GM21723 (cell line): Measurements from ENCODE around the gene GINS3.
"Not testable (repeated sequence)": the region's sequence is repeated elsewhere in the genome, so short reads cannot be mapped to it uniquely, and the experiment has no call there.

Experiments
- ATAC-seq: cut with Tn5 transposase; IDR thresholded peaks from one replicate; pipeline ENCODE4 v1.9.1; 2021; ENCODE audit warnings: mild to moderate bottlenecking, moderate library complexity; ENCODE audit not compliant: unreplicated experiment

Gene GINS3

DNA sequence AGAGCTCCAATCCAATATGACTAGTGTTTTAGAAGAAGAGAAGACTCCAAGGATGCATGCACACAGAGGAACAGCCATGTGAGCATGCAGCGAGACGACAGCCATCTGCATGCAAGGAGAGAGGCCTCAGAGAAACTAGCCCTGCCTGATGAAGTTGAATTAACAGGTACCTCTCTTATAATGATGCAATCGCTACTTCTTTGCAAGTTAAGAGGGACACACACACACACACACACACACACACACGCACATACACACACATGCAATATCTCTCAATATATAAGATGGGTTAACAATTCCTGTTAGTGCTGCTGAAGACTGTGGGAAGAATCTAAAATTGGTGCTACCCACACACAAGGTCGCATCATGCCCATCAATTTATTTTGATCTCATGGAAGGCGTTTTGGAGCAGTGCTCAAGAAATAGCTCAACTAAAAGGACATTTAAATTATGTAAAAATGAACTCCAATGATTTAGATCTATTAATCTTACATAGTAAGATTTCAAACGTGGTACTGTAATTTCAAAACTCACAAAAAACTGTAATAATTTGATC is 7.0 kb upstream of the GINS3 start:
- ATAC-seq = no peak

DNA sequence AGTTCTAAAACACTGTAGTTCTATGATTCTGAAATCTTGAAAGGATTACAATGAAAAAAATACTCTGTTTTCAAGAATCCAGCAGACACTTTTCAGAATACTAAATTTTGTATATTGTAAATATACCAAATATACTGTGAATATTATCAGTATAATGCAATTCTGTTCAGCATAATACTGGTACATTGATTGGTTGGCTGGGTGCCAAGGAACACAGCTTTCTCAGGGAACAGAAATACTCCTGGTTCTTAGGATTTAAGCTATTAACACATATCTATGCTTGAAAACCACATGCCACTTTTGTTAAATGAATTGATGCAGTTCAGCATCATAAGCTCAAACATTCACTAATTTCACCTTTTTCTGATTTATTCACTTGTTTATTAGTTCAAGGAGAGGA is 2.5 kb upstream of the GINS3 start:
- no peak for ATAC-seq

DNA sequence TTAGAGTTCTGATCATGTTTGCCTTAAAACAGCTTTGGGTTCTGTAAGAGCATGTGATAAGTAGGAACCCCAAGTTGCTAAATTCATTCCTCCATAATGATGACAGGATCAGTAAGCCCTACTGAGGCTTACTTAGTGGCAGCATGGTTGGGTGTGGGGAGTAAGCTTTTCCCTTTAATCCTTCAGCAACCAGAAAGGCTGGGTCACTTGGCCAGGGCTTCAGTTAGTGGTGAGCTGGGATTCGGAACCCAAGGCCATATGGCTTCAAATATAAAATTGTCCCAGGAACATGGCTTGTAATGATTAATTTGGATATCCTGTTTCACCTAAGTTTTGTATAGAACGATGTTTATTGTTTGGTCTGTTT is 850 bp downstream of the GINS3 start:
- ATAC-seq = peak; percentile 34

DNA sequence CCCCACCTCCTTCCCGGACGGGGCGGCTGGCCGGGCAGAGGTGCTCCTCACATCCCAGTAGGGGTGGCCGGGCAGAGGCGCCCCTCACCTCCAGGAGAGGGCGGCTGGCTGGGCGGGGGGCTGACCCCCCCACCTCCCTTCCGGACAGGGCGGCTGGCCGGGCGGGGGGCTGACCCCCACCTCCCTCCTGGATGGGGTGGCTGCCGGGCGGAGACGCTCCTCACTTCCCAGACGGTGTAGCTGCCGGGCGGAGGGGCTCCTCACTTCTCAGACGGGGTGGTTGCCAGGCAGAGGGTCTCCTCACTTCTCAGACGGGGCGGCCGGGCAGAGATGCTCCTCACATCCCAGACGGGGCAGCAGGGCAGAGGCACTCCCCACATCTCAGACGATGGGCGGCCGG is 4.6 kb downstream of the GINS3 start:
- ATAC-seq = not testable (repeated sequence)

DNA sequence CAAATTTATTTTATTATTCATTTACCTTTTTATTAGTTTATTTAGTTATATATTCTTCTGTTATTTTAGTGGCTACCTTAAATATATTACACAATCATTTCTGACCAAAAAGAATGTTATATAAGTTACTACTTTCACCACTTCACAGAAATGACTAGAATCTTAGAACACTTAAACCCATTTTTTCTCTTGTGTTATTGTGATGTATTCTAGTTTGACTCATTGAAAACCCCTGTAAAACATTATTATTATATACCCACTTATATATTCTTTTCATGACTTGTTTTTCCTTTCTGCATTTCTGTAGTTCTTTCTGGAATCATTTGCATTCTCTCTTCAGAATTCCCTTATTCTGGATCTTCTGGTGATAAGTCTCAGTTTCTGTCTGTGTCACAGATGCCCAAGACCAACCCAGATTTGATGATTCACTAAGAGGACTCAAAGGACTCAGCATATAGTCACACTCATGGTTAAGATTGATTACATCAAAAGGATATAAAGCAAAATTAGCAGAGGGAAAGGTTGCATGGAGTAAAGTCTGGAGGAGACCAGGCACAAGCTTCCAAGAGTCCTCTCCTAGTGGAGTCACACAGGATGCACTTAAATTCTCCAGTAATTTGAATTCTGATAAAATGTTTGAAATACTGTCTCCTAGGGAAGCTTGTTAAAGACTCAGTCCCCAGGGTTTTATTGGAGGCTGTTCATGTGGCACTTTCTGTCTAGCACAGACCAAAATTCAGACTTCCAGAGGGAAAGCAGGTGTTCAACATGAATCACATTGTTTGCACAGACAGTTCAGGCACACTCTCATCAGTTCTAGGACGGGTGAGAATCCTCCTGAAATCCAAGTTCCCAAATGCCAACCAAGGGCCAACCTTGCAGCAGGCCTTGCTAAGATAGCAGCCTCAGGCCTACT is 7.7 kb downstream of the GINS3 start:
- ATAC-seq = no peak

DNA sequence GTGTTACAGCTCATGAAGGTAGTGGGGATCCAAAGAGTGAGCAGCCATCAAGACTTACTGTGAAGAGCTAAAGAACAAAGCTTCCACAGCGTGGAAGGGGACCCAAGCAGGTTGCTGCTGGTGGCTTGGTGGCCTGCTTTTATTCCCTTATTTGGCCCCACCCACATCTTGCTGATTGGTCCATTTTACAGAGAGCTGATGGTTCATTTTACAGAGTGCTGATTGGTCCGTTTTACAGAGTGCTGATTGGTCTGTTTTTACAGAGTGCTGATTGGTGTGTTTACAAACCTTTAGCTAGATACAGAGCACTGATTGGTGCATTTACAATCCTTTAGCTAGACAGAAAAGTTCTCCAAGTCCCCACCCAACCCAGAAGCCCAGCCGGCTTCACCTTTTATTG is 9.0 kb downstream of the GINS3 start:
- ATAC-seq = not testable (repeated sequence)

DNA sequence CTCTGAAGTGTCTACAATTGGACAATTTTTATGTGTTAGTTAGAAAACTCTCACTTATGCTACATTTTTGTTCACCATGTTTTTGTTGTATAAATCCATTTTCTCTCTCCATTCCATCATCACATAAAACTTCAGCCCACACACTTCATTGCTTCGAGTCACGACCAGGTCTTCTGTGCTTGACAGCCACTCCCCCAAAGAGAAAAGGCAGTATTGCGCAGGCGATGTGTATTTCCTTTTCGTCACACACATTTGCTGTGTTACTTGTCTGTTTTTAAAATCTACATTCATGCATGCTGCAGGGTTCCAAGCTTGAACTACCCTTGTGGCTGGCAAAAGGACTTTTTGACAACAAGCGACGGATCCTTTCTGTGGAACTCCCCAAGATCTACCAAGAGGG is 10.5 kb downstream of the GINS3 start:
- no peak for ATAC-seq

DNA sequence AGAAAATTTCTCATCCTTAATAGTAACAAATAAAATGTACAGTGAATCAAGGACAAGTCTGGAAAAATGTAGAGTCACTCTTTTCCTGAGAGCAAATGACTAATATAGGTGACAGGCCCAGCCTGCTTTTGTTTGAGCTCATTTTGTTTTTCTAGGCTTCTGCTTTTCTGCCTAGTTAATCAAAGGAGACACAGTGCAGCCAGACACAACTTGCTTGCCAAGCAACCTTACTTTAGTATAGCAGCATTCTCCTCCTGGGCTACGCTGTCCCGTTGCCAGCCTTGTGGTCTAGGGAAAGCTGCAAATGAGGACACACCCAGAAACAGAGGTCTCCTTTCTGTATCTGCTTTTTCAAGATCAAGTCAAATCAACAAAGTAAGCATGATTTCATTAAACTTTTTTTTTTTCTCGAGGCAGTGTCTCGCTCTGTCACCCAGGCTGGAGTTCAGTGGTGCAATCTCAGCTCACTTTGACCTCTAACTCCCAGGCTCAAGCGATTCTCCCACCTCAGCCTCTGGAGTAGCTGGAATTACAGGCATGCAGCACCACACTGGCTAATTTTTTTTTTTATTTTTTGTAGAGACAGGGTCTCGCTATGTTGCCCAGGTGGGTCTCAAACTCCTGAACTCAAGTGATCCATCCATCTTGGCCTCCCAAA is 17.2 kb downstream of the GINS3 start:
- ATAC-seq = no peak

DNA sequence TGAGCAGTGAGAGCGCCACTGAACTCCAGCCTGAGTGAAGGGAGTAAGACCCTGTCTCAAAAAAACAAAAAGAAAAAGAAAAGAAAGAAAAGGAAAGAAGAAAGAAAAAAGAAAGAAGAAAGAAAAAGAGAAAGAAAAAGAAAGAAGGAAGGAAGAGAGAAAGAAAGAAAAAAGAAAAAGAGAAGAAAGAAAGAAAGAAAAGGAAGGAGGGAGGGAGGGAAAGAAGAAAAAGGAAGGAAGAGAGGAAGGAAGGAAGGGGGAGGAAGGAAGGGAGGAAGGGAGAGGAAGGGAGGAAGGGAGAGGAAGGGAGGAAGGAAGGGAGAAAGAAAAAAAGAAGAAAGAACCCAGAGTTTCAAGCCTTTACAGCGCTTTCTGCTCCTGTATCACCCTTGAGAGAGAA is 19.1 kb downstream of the GINS3 start:
- no peak for ATAC-seq

DNA sequence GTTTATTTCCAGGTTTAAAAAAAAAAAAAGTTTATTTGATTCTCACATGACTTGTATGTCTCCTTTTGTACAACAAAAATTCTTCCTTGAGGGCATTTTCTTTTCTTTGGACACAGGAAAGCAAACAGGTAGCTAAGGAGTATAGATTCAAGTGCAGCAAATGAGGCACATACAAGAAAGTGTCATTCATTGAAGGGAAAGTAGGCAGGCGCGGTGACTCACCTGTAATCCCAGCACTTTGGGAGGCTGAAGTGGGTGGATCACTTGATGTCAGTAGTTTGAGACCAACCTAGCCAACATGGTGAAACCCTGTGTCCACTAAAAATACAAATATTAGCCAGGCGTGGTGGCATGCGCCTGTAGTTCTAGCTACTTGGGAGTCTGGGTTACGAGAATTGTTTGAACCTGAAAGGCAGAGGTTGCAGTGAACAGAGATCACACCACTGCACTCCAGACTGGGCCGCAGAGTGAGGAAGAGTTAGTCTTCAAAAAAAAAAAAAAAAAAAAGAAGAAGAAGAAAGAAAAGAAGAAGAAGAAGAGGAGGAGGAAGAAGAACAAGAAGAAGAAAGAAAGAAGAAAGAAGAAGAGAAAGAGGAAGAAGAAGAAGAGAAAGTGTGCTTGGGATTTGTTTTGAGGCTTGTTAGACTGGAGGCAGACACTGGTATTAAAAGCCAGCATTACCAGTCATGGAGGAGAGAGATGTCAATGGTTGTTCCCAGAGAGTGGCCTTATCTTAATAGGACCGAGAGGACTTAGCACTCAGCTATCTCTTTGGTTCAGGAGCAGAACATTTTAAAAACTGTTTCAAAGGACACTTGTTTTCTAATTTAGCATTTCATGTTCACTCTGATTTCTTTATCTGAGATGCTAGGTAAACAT is 19.7 kb downstream of the GINS3 start:
- ATAC-seq = no peak

DNA sequence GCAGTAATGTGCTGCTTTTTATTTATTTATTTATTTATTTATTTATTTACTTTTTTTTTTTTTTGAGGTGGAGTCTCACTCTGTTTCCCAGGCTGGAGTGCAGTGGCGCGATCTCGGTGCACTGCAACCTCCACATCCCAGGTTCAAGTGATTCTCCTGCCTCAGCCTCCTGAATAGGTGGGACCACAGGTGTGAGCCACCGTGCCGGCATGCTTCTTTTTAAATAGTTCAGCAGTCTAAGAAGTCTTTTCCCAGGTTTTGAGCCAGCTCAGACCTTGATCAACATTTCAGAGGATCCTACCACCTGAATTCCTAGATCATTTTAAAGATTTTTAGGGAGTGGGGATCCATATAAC is 20.3 kb downstream of the GINS3 start:
- not testable (repeated sequence) for ATAC-seq

DNA sequence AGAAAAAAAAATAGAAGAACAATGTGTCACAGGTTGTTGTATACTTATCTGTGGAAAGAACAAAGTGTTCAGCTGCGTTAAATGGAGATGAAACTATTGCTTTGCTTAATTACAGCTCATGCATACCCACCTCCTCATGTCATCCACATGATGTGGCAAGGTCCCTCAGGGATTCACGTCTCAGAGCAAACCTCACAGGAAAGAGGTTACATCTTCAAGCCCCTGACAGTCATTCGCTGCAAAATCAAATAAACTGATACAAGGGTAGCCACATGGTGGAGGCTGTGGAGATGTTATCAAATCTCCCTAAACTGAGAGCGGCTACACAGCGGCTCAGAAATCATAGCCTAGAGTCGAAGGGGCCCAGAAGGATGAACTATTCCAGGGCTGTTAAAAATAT is 21.1 kb downstream of the GINS3 start:
- ATAC-seq = no peak

DNA sequence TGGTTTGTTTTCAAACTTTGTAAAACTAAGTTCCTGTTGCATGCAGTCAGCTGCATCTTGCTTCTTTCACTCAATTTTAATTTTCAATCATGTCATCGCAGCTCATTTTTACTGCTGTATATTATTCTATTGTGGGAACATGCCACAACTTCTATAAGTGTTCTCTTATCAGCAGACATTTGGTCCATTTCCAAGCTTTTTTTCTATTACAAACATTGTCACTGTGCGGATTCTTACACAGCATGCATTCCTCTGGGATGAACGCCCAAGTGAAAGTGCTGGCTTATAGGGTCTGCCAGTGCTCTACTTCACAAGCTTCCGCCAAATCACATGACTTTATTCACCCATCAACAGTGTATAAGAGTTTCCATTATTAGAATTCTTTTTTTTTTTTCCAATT is 22.7 kb downstream of the GINS3 start:
- no peak for ATAC-seq

DNA sequence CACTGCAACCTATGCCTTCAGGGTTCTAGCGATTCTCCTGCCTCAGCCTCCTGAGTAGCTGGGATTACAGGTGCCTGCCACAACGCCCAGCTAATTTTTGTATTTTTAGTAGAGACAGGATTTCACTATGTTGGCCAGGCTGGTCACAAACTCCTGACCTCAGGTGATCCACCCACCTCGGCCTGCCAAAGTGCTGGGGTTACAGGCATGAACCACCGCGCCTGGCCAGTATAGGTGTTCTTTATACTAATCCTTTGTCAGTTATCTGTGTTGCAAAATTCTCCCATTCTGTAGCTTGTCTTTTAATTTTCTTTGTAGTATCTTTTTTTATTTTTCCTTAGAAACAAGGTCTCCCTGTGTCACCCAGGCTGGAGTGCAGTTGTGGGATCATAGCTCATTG is 23.7 kb downstream of the GINS3 start:
- ATAC-seq = not testable (repeated sequence)

DNA sequence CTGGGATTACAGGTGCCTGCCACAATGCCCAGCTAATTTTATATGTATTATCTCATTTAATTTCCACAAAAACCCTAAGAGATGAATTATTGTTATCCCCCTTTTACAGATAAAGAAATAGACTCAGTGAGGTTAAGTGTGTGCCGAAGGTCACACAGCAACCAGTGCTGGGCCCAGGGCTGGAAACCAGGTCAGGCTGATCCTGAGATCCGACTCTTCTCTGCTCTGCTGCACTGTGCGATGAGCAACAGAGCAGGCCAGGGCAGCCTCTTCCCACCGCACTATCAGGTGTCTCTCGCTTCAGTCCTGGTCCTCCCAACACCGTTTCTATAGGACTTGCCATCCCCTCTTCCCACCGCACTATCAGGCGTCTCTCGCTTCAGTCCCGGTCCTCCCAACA is 24.8 kb downstream of the GINS3 start:
- ATAC-seq = no peak

DNA sequence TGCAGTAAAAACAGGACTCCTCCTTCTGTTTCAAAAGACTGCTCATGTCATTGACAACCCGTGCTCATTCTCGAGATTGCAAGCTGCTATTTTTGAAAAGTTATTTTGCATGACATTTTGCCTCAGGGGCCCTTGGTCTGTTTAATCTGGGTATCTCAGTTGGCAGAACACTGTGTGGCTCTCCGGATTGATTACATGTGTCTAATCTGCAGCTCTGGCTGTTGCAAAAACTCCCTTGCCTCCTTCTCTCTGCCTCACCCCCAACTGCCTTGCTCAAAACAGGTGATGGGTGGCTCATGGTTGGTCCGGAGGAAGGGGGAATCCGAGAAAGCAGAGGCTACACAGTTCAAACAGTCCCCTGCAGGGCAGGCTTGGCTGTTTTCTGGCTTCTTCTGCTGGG is 25.3 kb downstream of the GINS3 start:
- peak; percentile 43 for ATAC-seq

DNA sequence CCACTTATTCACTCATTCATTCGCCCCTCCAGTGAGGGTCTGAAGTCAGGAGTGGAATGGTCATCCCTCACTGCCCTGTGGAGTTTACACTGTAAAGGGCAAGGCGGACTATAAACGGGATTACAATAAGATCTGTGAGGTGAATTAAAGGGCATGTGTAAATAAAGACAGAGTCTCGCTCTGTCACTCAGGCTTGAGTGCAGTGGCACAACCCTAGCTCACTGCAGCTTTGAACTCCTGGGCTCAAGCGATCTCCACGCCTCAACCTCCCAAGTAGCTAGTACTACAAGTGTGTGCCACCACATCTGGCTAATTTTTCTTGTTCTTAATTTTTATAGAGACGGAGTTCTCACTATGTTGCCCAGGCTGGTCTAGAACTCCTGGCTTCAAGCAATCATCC is 25.8 kb downstream of the GINS3 start:
- ATAC-seq = no peak

DNA sequence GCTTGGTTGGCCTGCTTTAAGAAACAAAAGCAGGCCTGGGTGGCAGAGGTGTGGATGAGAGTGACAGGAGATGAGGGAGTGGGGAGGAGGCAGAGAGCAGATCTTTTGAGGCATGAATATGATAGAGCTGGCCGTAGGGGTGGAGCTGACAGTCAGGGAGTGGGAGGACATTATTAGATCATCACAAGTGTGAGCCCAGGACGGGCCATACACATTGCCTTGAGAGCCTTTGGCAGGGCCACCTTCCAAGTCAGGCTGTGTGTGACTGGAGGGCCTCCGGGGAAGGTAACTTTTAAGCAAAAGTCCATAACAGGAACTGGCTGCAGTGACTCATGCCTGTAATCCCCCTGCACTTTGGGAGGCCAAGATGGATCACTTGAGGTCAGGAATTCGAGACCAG is 26.3 kb downstream of the GINS3 start:
- ATAC-seq = no peak

DNA sequence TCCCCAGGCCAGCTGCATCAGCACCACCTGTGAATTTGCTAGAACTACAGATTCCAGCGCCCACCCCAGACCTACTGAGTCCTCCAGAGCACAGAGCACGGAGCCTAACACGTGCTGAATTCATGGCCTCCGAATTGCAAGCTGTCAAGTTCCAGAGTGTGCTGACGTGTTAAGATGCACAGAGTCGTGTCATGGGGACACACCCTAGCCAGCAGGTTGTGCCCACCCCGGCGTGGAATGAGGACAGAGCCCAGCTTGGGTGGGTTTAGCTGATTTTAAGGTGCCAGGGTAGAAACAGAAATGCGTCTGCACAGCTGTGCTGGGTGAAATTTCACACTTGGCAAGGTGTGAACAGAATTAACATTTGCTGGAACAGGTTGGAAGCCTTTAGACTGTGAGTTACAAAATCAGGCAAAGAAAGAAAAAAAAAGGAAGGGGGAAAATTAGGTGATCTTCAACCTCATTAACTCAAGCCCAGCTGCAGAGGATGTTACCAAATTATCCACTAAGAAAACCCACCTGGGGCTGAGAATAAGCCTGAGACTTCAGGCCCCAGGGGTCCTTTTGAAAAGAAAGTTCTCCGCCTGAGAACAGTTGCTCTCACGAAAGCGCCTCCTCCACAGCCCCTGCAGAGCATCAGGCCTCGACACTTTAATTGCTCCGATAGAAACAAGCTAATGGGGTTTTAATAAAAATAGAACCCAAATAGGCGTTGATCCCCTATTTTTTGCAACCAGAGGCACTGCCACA is 27.1 kb downstream of the GINS3 start:
- ATAC-seq = no peak

DNA sequence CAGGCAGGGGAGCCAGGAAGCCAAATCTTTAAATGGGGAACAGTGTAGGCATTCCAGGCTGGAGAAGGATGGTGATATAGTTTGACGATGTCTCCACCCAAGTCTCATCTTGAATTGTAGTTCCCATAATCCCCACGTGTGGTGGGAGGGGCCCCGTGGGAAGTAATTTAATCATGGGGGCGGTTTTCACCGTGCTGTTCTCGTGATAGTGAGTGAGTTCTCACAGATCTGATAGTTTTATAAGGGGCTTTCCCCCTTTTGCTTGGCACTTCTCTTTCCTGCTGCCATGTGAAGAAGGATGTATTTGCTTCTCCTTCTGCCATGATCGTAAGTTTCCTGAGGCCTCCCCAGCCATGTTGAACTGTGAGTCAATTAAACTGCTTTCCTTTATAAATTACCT is 28.8 kb downstream of the GINS3 start:
- ATAC-seq = no peak

DNA sequence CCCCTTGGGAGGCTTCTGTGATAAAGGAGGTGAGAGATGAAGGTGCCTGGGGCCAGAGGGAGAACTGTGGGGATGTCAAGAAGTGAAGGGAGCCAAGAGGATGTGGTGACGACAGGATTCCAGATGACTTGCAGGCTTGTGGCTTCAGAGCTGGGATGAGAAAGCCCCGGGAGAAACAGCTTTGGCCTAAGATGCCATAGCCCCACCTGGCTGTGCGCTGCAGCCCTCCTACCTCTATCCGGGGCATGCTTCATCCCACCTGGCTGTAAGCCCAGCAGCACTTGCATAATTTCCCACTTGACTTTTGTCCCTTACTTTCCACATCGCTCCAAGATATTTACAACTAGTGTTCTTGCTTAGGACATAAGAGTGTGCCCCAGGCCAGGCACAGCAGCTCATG is 29.3 kb downstream of the GINS3 start:
- no peak for ATAC-seq
